OCI-LY3 (cell line): ENCODE measurements around the gene CHTF18.

ENCODE experiments used
- H2AFZ ChIP-seq: fragments of 200-600, 300-600 bp; shearing (Covaris generic); 2 replicates; pipeline ENCODE4 v1.6.0; 2014; ENCODE audit warnings: antibody characterized with exemption, low read depth, low read length
- H3K27ac ChIP-seq: fragments of 200-600, 300-600 bp; sonication (generic); 2 replicates; pipeline ENCODE4 v1.5.1; 2014; ENCODE audit warnings: mild to moderate bottlenecking, low read length, moderate library complexity, mixed read lengths
- H3K27me3 ChIP-seq: fragments of 200-600, 300-600 bp; sonication (generic); 2 replicates; pipeline ENCODE4 v1.6.1; 2014; ENCODE audit warnings: low read depth, low read length, mixed read lengths
- H3K36me3 ChIP-seq: fragments of 200-600, 300-600 bp; sonication (generic); replicated peaks from 2 replicates; pipeline ENCODE3; 2014; ENCODE audit warnings: low read depth, low read length, mixed read lengths
- H3K4me1 ChIP-seq: fragments of 300-600, 200-600 bp; sonication (generic); 2 replicates; pipeline ENCODE4 v1.6.1; 2014; ENCODE audit warnings: low read length, mixed read lengths
- H3K4me2 ChIP-seq: fragments of 200-600, 300-600 bp; sonication (generic); 2 replicates; pipeline ENCODE4 v1.6.1; 2014; ENCODE audit warnings: low read length, mixed read lengths
- H3K4me3 ChIP-seq: fragments of 300-600, 200-600 bp; sonication (generic); 2 replicates; pipeline ENCODE4 v1.5.1; 2014; ENCODE audit warnings: antibody characterized with exemption, mild to moderate bottlenecking, low read length, moderate library complexity
- H3K79me2 ChIP-seq: fragments of 300-600, 200-600 bp; shearing (Covaris generic); 2 replicates; pipeline ENCODE4 v1.6.1; 2014; ENCODE audit warnings: mild to moderate bottlenecking, low read length, mixed read lengths
- H3K9ac ChIP-seq: fragments of 300-600, 200-600 bp; shearing (Covaris generic); 2 replicates; pipeline ENCODE4 v1.6.0; 2014; ENCODE audit warnings: mild to moderate bottlenecking, low read length, moderate library complexity
- H3K9me3 ChIP-seq: fragments of 200-600, 300-600 bp; shearing (Covaris generic); 2 replicates; pipeline ENCODE4 v1.6.1; 2014; ENCODE audit warnings: low read length, mixed read lengths; ENCODE audit not compliant: insufficient read depth
- H4K20me1 ChIP-seq: fragments of 200-600, 300-600 bp; sonication (generic); 2 replicates; pipeline ENCODE4 v1.6.1; 2016; ENCODE audit warnings: low read length, mixed read lengths; ENCODE audit not compliant: insufficient read depth
- EZH2phosphoT487 ChIP-seq: fragments of 200-600 bp; shearing (Covaris generic); IDR thresholded peaks from 2 replicates; pipeline ENCODE4 v1.6.1; 2018; ENCODE audit warnings: antibody characterized with exemption, mixed run types, low read depth
- TF ChIP-seq, protein P1 (sequence below): fragments of 200-600, 300-600 bp; sonication (generic); IDR thresholded peaks from 2 replicates; pipeline ENCODE4 v1.5.1; 2014; ENCODE audit warnings: antibody characterized with exemption, low read length, low read depth

The CHTF18 gene

DNA sequence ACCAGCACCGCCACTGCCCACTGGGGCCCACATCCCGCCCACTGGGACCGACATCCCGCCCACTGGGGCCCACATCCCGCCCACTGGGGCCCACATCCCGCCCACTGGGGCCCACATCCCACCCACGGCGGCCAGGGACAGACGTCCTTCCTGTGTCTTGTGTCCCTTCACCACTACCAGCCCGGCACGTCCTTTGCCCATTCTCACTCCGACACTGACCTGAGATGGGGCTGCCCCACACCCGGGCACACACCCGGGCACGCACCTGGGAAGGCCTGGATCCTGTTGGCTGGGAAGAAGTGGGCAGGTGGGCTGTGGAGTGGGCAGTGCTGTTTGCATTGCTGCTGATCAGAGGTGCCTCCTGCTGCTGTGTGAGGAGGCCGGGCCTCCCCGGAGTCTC is 40.5 kb downstream of the CHTF18 start:
- Histone ChIP-seq H3K4me2 (no peak overlapping the region), H4K20me1 (no peaks in the 10 kb centered on the region)

DNA sequence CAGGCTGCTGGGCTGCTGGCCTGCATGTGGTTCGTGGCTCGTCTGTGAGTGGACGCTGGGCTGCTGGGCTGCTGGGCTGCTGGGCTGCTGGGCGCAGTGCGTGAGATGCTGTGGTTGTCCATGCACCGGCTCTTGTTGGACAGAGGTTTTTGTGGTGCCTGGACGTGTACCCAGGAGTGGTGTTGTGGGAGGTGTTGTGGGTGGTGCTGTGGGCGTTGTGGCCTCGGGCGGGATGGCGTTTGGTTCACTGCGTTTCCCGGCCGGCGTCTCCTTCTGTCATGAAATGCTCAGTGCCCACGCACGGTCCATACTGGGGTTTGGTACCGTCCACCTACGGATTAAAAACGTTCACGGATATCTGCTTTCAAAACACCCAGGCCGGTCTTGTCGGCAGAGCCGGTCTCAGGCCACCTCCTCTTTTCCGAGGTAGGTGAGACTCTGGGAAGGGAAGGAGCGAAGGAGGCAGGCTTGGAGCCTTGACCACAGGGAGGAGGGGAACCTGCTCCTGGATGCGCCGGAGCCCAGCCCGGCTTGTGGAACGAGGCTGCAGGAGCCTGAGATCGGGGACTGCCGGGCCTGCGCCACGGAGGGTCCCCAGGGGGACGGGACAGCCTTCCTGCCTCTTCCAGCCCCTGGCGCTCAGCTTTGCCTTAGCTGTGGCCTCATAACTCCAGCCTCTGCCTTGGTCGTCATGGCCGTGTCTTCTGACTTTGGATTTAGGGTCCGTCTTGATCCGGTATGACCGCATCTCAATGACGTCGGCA is 41.9 kb downstream of the CHTF18 start:
- Histone ChIP-seq H3K4me2 (no peak overlapping the region), H4K20me1 (no peaks in the 10 kb centered on the region), H3K36me3 (no peaks in the 10 kb centered on the region), H3K27me3 (no peaks in the 10 kb centered on the region), H3K79me2 (no peaks in the 10 kb centered on the region), H3K4me3 (no peak overlapping the region), H3K9me3 (no peaks in the 10 kb centered on the region), H3K9ac (no peak overlapping the region), H2AFZ (no peak overlapping the region), H3K27ac (no peak overlapping the region), H3K4me1 (no peaks in the 10 kb centered on the region)
- no peak for TF ChIP-seq EZH2phosphoT487
- TF ChIP-seq, protein P1, sequence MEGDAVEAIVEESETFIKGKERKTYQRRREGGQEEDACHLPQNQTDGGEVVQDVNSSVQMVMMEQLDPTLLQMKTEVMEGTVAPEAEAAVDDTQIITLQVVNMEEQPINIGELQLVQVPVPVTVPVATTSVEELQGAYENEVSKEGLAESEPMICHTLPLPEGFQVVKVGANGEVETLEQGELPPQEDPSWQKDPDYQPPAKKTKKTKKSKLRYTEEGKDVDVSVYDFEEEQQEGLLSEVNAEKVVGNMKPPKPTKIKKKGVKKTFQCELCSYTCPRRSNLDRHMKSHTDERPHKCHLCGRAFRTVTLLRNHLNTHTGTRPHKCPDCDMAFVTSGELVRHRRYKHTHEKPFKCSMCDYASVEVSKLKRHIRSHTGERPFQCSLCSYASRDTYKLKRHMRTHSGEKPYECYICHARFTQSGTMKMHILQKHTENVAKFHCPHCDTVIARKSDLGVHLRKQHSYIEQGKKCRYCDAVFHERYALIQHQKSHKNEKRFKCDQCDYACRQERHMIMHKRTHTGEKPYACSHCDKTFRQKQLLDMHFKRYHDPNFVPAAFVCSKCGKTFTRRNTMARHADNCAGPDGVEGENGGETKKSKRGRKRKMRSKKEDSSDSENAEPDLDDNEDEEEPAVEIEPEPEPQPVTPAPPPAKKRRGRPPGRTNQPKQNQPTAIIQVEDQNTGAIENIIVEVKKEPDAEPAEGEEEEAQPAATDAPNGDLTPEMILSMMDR = no peak

More for the DNA sequence above, 40.5 kb downstream of the CHTF18 start:
- Histone ChIP-seq H2AFZ (no peak overlapping the region), H3K9ac (no peak overlapping the region), H3K79me2 (no peaks in the 10 kb centered on the region), H3K27me3 (no peaks in the 10 kb centered on the region), H3K36me3 (no peaks in the 10 kb centered on the region), H3K4me3 (no peak overlapping the region), H3K4me1 (no peaks in the 10 kb centered on the region), H3K9me3 (no peaks in the 10 kb centered on the region), H3K27ac (no peak overlapping the region)
- TF ChIP-seq EZH2phosphoT487 = no peak
- TF ChIP-seq, protein P1 = no peak

DNA sequence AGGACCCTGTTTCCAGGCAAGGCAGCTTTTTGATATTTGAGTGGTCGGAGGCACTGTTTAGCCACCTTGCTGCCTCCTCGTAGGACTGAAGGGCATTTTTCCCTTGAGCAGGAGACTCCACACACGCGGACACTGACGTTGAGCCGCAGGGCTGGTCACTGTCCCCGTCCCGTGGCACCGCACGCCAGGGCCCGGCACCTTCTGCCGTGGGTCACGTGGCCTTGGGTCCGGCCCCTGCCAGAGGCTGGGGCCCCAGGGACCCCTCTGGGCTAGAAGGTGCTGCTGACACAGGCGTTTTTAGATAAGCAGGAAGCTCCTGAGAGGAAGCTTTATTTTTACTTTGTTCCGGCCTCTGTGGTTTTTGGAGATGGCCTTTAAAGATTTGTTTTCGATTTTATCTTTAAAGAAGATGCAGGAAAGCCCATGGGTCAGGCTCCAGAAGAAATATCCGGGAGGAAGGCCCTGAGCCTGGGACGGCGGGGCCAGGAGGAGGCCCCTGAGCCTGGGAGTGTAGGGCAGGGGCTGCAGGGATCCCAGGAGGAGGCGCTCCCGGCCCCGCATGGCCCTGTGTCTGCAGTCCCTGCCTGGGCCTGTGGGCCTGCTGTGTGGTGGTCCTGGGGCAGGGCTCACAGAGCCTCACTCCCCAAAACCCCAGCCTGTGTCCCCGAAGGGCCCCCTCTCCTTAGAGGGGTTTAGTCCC is 42.6 kb downstream of the CHTF18 start:
- Histone ChIP-seq H2AFZ (no peak overlapping the region), H3K9ac (no peak overlapping the region), H3K4me3 (no peak overlapping the region), H3K9me3 (no peaks in the 10 kb centered on the region), H3K27me3 (no peaks in the 10 kb centered on the region), H3K4me2 (no peak overlapping the region), H3K36me3 (no peaks in the 10 kb centered on the region), H3K27ac (no peak overlapping the region), H4K20me1 (no peaks in the 10 kb centered on the region), H3K4me1 (no peaks in the 10 kb centered on the region), H3K79me2 (no peaks in the 10 kb centered on the region)
- TF ChIP-seq, protein P1 = no peak
- no peak for TF ChIP-seq EZH2phosphoT487

DNA sequence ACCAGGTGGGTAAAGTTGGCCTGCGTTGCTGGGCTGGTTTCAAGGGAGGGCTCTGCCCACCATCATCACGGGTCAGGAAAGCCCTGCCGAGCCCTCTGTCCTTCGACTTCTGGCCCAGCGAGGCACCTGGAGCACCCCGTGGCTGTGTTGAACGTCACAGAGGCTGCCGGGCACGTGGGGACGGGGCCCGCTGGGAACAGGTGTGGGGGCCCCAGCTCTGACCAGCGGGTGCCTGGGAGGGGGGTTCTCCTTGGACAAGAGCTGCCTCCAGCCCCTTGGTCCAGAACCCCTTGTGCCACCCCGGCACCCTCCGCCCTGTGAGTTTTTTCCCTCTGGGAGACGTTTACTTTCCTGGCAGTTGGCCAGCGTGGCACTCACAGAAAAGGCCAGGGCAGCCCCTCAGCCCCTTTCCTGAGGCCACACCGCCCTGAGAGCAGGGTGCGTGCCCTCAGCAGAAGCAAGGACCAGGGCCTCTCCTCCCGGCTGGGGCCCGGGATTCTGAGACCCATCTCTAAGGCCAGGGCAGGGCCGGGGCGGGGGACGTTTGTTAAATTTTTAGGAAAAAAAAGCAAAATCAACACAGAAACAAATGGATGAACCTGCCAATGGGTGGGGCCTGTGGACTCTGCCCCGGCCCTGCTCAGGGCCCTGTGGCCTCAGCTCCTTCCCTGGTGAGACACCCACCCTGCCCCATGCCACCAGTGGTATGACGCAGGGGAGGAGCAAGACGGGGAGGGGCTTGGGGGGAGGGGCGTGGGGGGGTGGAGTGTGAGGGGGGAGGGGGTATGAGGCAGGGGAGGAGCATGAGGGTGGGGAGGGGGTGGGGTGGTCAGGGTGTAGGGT is 43.4 kb downstream of the CHTF18 start:
- no peak overlapping the region for H2AFZ ChIP-seq

More for the DNA sequence above, 43.4 kb downstream of the CHTF18 start:
- no peaks in the 10 kb centered on the region for H3K4me1 ChIP-seq
- H3K27me3 ChIP-seq = no peaks in the 10 kb centered on the region
- no peaks in the 10 kb centered on the region for H3K79me2 ChIP-seq
- H3K9ac ChIP-seq = no peak overlapping the region
- no peak overlapping the region for H3K4me2 ChIP-seq
- TF ChIP-seq EZH2phosphoT487 = no peak
- TF ChIP-seq, protein P1 = no peak
- H4K20me1 ChIP-seq = no peaks in the 10 kb centered on the region
- H3K36me3 ChIP-seq = no peaks in the 10 kb centered on the region
- no peak overlapping the region for H3K27ac ChIP-seq
- no peak overlapping the region for H3K4me3 ChIP-seq
- no peaks in the 10 kb centered on the region for H3K9me3 ChIP-seq
